ENCODE results near the gene CENPO. TPM values are rescaled to one million over a fixed set of nuclear protein-coding genes. Genes with fewer than 3 reads are reported as not detected.
"Not testable (repeated sequence)": the region's sequence is repeated elsewhere in the genome, so short reads cannot be mapped to it uniquely, and the experiment has no call there.

The CENPO gene
- polyA plus RNA-seq, 1 donor = 16.5 TPM

DNA sequence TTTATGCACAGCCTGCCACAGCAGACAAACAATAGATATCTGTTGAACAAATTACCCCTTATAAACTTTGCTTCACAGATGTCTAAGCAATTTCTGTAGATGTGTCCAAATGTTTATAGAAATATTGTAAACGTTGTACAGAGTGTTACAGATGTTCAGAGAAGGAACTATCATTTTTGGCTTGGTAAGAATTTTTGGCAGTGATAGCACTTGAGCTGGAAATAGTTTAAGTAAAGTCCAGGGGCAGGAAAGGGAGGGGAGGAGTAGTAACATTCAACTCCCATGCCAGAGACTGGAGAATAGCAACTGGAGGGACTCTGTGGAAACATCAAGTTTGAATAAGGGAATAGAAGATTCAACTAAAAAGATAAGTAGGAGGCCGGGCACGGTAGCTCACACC is 4.4 kb upstream of the CENPO start:
- no peak for DNase-seq

DNA sequence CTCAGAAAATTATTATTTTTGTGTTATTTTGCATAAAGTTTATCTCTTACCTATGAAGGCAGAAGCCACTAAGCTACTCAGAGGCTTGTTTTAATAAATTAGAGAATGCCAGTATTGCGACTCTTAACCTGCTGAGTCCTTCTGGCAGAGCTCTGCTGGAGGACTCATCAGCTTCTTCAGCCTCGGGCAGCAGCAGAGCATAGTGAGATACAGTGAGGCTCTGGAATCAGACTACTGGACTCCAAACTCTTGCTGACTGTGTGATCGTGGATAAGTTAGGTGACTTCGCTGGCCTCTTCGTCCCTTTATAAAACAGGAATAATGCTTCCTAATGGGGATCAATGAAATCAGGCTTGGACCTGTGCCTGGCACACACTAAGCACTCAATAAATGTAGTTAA is 1.8 kb upstream of the CENPO start:
- no peak for DNase-seq

DNA sequence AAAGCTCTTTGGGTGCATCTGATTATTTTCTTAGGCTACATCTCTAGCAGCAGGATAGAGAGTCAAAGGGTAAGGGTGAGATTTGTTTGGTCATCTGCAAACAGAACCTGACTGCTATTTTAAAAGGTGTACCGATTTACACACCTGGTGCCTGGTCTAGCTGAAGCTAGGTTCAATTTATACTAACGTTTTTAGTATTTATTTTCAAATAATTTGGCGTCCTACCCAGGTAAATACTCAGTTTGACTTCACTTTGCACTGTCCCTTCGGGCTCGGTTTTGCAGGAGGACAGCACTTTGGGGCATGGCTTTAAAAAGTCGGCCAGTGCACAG is 717 bp upstream of the CENPO start:
- no peak for DNase-seq

DNA sequence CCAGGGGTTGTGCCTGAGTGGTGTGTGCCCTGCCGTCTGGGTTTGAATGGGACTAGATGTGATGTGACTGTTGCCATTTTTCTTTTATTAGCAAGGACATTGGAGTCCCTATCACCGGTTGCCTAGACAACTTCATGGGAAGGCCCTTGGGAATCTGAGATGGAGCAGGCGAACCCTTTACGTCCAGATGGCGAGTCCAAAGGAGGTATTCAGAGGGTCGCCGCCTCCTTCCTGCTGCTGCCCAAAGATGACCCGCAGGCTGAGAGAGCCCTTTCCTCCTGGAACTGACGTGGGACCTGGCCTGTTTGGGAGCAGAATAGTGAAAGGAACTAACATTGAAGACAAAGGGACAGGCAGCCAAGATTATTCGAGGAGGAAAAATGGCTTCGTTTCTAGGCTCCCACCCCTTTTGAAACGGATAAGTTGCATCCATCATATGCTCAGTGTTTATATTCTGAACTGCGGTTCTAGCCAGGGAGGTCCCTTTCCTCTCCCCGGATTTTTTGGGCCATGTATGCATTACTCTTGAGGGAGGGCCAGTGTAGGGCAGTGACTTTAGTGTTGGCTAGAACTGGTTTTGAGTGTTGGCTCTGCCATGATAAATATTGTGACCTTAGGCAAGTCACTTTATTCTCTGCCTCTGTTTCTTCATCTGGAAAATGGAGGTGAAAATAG is 673 bp downstream of the CENPO start:
- DNase-seq = peak; percentile 20

DNA sequence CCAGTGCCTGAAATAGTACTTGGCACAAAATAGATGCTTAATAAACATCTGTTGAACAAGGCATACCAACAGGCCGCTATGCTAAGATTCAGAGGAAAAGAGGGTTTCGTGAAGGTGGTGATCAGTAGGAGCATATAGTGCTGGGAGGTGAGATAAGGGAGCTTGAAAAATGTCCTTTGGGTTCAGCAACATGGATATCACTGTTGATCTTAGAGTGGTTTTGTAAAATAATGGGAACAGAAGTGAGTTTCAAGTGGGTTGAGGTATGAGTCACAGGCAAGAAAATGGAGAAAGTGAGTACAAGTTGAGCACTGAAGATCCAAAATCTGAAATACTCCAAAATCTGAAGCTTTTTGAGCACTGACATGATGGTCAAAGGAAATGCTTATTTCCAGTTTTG is 4.4 kb downstream of the CENPO start:
- no peak for DNase-seq

DNA sequence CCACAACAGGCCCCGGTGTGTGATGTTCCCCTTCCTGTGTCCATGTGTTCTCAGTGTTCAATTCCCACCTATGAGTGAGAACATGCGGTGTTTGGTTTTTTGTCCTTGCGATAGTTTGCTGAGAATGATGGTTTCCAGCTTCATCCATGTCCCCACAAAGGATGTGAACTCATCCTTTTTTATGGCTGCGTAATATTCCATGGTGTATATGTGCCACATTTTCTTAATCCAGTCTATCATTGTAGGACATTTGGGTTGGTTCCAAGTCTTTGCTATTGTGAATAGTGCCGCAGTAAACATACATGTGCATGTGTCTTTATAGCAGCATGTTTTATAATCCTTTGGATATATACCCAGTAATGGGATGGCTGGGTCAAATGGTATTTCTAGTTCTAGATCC is 7.3 kb downstream of the CENPO start:
- DNase-seq = not testable (repeated sequence)

DNA sequence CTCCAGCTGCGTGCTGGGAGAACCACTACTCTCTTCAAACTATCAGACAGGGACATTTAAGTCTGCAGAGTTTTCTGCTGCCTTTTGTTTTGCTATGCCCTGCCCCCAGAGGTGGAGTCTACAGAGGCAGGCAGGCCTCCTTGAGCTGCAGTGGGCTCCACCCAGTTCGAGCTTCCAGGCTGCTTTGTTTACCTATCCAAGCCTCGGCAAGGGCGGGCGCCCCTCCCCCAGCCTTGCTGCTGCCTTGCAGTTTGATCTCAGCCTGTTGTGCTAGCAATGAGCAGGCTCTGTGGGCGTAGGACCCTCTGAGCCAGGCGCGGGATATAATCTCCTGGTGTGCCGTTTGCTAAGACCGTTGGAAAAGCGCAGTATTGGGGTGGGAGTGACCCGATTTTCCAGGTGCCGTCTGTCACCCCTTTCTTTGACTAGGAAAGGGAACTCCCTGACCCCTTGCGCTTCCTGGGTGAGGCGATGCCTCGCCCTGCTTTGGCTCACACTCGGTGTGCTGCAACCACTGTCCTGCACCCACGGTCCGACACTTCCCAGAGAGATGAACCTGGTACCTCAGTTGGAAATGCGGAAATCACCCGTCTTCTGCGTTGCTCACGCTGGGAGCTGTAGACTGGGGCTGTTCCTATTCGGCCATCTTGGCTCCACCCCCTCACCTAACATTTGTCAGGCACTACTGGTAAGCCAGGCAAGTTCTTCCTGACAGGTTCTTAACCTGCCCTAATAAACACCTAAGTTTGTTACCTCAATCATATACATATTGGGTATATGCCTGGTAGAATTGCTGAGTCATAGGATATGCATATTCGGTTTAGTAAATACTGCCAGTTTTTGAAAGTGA is 12.8 kb downstream of the CENPO start:
- not testable (repeated sequence) for DNase-seq

DNA sequence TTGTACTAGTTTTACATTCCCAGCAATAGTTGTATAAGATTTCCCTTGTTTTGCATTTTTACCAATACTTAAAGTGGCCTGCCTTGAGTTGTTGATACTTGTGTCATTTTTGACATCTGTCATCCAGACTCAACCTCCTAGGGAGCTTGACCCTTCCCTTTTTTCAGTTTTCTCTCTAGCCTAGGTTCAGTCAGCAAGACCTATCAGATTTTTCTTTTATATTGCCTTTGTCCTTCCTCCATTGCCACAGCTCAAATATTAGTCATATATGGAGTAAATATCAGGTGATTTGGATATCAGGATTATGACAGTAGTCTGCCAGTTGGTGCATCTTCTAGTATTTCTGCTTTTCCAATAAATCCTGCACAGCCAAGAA is 13.4 kb downstream of the CENPO start:
- DNase-seq = no peak

DNA sequence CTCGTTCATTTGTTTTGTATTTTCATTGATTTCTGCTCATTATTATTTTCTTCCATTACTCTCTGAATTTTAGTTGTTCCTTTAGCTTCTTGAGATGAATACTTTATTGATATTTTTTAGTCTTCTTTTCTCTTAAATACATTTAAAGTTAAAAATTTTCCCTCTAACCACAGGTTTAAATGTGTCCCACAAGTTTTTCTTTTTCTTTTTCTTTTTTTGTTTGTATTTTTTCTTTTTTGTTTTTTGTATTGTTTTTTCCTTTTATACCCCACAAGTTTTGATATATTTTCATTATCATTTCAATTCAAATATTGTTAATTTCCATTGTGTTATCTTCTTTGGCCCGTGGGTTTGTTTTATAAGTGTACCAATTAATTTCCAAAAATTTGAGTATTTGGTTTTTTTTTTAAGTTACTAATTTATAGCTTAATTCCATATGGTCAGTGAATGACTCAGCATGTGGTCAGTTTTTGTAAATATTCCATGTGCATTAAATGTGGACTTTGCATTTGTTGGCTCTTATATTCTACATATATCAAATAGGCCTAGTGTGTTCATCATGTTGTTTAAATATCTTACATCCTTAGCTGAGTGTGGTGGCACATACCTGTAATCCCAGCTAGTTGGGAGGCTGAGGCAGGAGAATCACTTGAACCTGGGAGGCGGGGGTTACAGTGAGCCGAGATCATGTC is 16.2 kb downstream of the CENPO start:
- DNase-seq = no peak

DNA sequence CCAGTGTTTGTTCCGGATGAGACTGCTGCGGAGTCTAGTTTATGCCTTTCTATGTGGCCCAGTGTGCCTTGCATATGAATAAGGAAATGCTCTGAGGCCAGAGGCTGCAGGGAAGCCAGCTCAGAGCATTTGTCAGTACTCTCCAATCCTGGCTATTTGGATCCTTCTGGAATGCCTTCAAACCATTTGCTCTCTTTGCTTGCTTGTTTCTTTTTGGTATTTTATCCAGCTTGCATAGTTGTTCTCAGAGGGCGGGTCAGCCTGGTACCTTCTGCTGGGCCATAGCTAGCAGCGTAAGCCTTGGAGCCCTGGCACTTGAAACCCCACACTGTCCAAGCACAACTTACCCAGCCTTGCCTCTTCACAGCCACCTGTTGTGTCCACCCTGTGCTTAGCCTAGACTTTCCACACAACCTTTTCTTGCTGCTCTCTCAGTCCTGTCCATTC is 20.5 kb downstream of the CENPO start:
- DNase-seq = no peak

DNA sequence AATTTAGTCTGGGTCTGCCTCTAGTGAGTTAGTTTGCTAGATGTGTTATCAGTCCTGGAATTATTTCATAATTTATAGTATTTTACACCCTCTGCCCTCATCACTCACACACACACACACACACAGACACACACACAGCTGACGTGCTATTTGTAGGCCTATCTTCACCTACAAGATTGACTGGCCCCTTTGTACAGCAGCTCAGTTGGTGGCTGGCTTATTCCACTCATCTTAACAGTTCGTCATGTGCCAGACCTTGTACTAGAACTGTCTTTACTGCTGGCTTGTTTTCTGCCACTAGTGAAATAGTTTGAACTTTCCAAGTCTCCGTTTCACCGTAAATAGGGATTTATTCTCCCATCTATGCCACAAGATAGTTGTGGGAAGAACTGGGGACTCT is 21.3 kb downstream of the CENPO start:
- DNase-seq = no peak

DNA sequence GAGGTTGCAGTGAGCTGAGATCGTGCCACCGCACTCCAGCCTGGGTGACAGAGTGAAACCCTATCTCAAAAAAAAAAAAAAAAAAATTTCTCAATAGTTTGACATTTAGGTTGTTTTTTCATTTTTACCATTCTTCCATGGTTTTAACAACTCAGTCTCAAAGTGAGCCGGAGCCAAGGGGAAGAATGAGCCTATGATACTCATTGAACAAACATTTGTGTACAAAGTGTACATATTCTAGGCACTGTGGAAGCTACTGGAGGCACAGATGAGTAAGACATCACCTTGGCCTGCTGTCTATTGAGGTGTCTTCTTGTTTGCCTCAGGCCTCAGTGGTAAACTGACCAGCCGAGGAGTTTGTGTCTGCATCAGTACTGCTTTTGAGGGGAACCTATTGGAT is 21.9 kb downstream of the CENPO start:
- no peak for DNase-seq

DNA sequence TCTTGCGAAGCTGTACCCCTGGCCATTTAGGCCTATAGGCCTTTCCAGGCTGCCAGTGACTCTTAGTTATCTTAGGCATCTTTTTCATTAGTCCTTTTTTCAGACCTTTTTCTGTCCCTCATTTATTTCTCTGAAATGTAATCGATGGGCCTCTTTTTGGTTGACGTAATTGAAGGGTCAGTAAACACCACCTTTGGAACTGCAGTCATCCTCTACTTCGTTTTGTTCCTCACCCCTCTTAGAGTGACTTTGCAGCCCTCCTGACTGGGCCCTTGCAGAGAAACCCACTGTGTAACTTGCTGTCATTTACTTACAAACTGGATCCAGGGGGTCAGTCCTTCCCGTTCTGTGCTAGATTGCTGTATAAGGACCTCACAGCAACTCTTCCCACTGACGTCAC is 23.2 kb downstream of the CENPO start:
- DNase-seq = no peak

DNA sequence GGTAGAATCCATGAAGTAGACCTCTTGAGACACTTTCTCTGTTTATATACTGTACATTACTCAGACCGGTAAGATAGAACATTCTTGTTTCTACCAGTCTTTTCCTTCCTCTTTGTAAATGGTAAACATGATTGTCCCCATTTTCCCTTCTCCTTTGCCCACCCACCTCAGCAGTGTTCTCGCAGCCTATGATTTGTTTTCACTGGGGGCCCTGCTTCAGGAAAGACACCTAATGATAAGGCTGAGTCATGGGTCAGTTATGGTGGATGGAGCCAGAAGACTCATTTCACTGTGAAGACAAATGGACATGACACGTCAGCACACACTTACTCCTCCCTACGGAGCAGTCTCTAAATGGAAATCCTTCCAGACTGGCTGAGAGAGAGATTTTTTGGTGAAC is 23.7 kb downstream of the CENPO start:
- DNase-seq = no peak

DNA sequence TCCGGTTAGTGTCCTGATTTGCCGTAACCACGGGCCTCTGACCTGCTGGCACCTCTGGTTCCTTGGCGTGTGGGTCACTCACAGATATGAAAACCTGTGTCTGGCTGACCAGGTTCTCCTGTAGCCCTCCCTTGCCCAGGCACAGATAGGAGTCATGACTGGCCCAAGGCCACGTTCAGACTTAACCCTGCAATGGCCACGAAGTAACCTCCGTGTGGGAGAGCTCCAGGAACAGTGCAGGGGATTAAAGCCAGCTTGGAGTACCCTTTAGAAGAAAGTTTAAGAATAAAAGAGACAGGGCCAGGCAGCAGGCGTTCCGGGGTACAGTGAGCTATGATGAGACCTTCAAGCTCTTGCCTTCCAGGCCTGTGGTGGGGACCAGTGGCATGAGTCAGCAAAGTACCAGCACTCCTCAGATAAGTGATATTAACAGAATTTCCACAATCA is 25.5 kb downstream of the CENPO start:
- no peak for DNase-seq

DNA sequence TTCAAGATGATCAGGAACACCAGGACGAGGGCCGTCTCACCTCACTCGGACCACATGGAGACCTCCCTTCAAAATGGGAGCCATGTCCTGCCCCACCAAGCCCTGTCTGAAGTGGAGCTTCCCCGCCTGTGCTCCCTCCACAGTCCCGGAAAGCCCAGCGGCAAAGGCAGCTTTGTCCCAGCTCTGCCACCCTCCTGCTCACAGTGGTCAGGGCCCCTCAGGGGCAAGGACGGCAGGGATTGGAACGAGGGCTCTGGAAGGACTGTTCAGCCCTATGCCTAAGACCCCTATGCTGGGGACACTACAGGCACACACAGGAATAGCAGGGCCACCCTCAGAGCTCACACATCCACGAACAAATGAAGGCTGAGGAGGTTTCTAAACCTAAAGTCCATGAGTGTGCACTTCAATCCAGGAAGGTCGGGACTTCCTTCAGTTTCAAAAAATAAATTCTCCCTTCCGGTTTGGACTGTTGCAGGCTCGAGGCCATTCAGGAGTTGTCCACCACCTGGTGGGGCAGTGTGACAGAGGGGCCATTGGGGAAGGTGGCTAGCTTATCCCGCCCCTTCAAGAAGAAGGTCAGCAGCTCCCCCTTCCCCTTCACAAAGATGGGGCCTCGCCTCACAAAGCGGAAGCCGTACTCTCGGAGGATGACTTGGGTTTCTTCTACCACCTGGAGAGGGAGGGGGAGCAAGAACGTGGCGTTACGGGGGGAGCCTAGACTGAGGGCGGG is 26.4 kb downstream of the CENPO start:
- DNase-seq = no peak

DNA sequence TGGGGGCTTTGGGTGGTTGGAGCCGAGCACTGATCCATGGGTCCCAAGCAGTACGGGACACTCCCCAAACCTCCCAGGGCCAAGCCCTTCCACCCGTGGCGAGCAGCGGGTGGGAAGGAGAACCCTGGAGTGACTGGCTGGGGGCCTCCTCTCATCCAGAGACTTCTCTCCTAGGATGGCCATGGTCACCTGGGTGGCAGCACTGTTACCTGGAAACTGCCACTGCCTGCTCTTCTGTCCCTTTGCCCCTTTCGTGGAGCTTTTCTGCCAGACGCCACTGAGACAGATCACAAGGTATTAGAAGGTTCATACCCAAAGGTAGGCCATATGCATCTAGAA is 26.9 kb downstream of the CENPO start:
- no peak for DNase-seq

DNA sequence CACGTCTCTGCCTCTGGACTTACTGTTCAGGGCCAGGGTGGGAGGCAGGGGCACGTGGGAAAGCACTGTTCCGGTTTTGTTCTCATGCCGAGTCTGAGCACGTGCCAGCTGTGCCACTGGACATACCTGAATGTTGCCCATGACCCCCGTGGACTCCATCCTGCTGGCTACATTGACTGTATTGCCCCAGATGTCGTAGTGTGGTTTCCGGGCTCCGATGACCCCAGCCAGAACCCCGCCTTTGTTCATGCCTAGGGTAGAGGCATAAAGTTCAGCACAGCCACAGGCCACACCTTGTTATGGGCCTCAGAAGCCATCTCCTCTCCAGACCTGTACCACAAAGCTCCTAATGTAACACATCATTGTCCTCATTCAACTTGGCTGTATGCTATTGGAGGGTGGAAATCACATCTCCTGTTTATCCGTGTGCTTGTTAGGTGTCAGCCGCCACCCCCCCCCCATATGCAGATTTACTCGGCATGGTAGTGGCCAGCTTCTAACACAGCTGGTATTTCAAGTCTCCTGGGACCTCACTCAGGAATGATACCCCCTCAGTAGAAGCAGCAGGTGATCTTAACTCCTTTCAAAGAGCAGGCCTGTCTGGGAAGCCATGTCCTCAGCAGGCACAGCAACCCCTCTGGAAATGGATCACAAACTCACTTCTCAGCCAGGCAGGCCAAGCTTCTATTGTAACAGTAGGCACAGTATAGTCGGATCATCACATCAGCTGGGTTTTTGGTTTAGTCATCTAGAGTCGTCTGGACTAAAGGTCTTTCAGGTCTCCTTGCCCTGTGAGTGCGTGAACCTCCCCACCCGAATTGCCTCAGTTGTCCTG is 27.6 kb downstream of the CENPO start:
- no peak for DNase-seq

DNA sequence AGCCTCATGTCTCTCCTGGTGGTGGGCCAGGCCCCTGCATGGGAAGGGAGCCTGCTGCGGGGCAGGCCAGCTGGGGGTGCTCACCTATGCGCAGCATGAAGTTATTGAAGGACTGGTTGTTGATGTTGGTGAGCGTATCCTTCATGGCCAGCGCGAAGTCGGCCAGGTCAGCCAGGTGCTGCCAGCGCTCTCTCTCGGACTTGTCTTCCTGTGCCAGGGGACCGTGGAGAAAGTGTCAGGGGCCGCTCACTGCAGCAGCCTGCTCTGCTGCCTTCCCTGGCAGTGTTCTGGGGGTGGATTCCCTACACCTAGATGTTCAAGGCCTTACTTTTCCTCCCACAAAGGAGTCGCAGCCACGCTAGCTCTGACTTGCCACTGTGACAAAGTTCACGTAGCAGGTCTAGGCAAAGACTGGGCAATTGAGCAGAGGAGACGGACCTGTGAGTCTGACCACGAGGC is 28.2 kb downstream of the CENPO start:
- DNase-seq = no peak

DNA sequence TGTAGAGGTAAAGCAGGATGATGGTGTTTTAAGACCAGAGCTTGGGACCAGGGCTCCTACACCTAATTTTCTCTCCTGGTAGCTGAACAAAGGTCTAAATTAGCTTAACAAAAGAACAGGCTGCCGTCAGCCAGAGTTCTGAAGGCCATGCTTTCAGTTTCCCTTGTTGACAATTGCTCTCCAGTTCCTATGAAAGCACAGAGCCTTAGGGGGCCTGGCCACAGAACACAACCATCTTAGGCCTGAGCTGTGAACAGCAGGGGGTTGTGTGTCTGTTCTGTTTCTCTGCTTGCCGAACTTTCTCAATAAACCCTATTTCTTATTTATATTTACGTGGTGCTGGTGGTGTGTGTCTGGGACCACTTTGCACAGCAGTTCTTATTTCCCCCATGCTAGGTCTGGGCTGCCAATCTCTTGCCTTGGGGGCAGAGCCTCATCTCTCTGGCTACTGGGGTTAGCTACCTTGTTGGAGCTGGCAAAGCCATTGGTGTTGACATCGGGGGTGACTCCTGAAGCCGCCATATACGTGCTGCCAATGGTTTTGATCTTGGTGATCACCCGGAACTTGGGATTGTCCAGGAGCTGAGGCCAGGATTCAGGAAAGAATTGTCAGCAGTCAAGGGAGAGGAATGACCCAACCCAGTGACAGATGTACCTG is 29.0 kb downstream of the CENPO start:
- DNase-seq = no peak

DNA sequence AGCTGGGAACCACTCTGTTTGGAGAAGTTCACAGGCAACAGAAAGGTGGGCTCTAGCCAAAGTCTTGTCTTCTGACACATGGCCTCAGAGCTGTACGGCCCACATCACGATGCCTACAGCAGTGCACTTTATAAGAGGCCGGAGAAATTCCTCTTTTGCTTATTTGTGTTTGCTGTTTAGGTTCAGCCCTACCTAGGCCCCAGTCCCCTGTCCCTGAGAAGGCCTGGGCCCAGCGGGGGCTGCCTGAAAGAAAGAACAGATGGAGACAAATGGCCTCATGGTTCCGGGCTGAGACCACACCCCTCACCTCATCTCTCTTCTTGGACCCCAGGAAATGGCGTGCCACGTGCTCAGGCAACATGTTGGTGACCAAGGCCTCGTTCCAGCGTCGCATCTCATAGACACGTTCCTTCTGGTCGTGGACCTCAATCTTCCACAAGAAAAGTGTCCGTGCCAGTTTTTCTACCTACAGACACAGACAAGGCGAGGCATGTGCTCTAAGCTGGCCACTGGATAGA is 30.9 kb downstream of the CENPO start:
- no peak for DNase-seq

Data from hindlimb muscle (tissue), 1 donor.